Thymus (tissue), 11 donors: ENCODE results near the gene WAPL. TPM values are rescaled to one million over a fixed set of nuclear protein-coding genes. Genes with fewer than 3 reads are reported as not detected.

Source experiments
- DNase-seq, 9 donors: peaks; one replicate each; pipeline ENCODE4 v3.0.0-alpha.2; 2013; ENCODE audit warnings: low spot score in 9 of 9, low read depth in 6 of 9, missing footprints in 1 of 9
- H3K27ac ChIP-seq, 2 donors: one replicate each; pipeline ENCODE4 v1.5.1; 2013; ENCODE audit warnings: control low read depth in 1 of 2, low read depth in 1 of 2, low read length in 1 of 2, mild to moderate bottlenecking in 1 of 2, moderate library complexity in 1 of 2
- H3K27me3 ChIP-seq, 2 donors: one replicate each; pipeline ENCODE4 v1.5.1; 2013; ENCODE audit warnings: low read length in 1 of 2; ENCODE audit not compliant: control insufficient read depth in 2 of 2, insufficient read depth in 1 of 2
- H3K36me3 ChIP-seq, 2 donors: one replicate each; pipeline ENCODE4 v1.5.1; 2013; ENCODE audit warnings: low read length in 1 of 2, mild to moderate bottlenecking in 1 of 2, moderate library complexity in 1 of 2; ENCODE audit not compliant: control insufficient read depth in 2 of 2, insufficient read depth in 2 of 2
- H3K4me1 ChIP-seq, 2 donors: one replicate each; pipeline ENCODE4 v1.5.1; 2013; ENCODE audit warnings: low read length in 2 of 2; ENCODE audit not compliant: control insufficient read depth in 2 of 2, insufficient read depth in 2 of 2
- H3K4me3 ChIP-seq, 2 donors: one replicate each; pipeline ENCODE4 v1.5.1; 2013; ENCODE audit warnings: low read length in 2 of 2, control low read depth in 1 of 2, mild to moderate bottlenecking in 1 of 2
- H3K9me3 ChIP-seq, 2 donors: one replicate each; pipeline ENCODE4 v1.5.1; 2013; ENCODE audit warnings: low read length in 1 of 2, mild to moderate bottlenecking in 1 of 2; ENCODE audit not compliant: control insufficient read depth in 2 of 2, insufficient read depth in 1 of 2
- WGBS: extraction: QIAGEN DNeasy Blood & Tissue Kit; methylation state at CpG from one replicate; pipeline ENCODE4 v1.1.7; 2013; 5-methylcytosine and 5-hydroxymethylcytosine counted together
- polyA plus RNA-seq: library from polyadenylated mRNA; stranded (reverse); fragments of 200-250 nt; gene quantifications from one replicate; pipeline ENCODE4 v1.2.3, GENCODE V29; 2013
- total RNA-seq: library from RNA; stranded (reverse); fragments of 120-200 nt; gene quantifications from one replicate; pipeline ENCODE4 v1.2.4, GENCODE V29; 2013
- donor health status: healthy.

WAPL gene
- total and polyA plus RNA-seq, 2 donors = 39.1 to 50.9 TPM

DNA sequence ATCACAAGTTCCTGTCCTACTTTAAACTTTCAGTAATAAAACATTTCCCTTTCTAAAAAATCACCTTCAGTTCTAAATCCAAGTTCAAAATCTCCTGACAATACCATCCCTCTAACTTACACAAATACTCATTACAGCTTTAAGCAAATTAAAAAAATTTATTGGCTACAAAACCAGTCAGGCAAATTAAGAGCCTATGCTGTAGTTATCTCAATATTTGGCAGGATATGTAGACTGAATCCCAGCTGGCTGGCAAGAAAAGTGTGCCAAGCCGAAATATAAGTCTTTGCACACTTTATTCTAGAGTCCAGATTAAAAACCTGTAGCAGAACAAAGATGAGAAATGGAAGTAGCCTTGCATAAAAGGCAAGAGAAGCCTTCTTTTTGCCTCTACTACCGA lies 9.5 kb downstream of the WAPL start:
- Histone ChIP-seq H3K36me3 (peaks cover 17 to 65% of the 10 kb centered on the region in 2 donors), H3K27me3 (no peaks in the 10 kb centered on the region), H3K27ac (no peak overlapping the region), H3K9me3 (no peaks in the 10 kb centered on the region), H3K4me1 (no peaks in the 10 kb centered on the region), H3K4me3 (no peak overlapping the region)
- no peak for DNase-seq
- 97% methylated on average over 2 of the region's 2 CpGs for WGBS

DNA sequence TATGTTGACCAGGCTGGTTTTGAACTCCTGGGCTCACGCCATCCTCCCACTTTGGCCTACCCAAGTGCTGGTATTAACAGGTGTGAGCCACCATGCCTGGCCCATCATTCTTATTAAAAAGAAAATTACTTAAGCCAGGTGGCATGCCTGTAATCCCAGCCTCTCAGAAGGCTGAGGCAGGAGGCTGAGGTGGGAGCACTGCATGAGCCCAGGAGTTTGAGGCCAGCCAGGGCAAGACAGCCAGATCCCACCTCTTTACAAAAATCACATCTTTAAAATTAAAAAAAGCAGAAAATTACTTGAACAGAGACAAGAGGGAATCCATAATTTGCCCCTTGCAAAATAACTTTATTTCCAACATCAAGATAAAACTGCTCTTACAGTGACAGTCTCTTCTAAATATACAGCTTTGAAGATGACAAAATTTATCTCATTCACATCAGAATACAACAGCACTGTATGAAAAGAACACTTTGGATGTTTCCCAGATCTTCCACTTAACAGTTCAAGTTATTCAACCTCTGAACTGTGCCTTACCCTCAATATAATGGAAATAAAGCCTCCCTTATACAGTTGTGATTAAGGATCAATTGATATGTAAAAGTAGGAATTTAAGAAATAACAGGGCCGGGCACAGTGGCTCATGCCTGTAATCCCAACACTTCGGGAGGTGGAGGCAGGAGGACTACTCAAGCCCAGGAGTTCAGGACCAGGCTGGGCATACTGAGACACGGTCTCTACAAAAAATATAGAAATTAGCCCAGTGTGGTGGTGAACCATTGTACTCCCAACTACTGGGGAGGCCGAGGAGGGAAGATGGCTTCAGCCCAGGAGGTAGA lies 10.3 kb downstream of the WAPL start:
- WGBS = over 99% methylated on average over 5 of the region's 5 CpGs
- peaks cover 18 to 56% of the 10 kb centered on the region in 2 donors for H3K36me3 ChIP-seq
- no peaks in the 10 kb centered on the region for H3K4me1 ChIP-seq
- H3K27ac ChIP-seq = no peak overlapping the region
- no peaks in the 10 kb centered on the region for H3K9me3 ChIP-seq
- DNase-seq = no peak
- H3K27me3 ChIP-seq = no peaks in the 10 kb centered on the region
- no peak overlapping the region for H3K4me3 ChIP-seq

DNA sequence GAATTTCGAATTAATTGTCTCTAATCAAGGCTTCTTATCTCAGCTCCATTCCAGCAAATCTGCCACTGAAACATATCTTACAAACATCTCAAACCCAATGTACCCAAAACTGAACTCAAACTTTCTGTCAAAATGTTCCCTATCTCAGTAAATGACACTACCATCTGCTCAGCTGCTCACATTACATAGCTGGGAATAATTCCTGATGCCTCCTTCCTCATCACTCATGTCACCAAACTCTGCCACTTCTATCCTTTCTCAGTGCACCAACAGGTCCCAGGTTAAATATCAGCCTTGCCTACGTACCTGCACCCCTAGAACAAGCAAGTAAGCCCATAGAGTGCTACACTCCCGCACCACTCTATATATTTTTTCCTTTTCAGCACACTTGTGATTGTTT lies 12.4 kb downstream of the WAPL start:
- H3K36me3 ChIP-seq = peaks cover 13 to 48% of the 10 kb centered on the region in 2 donors
- WGBS = 96% methylated on average over 3 of the region's 3 CpGs
- H3K9me3 ChIP-seq = no peaks in the 10 kb centered on the region
- H3K27ac ChIP-seq = no peak overlapping the region
- no peaks in the 10 kb centered on the region for H3K27me3 ChIP-seq
- H3K4me1 ChIP-seq = no peaks in the 10 kb centered on the region
- no peak overlapping the region for H3K4me3 ChIP-seq
- DNase-seq = no peak

DNA sequence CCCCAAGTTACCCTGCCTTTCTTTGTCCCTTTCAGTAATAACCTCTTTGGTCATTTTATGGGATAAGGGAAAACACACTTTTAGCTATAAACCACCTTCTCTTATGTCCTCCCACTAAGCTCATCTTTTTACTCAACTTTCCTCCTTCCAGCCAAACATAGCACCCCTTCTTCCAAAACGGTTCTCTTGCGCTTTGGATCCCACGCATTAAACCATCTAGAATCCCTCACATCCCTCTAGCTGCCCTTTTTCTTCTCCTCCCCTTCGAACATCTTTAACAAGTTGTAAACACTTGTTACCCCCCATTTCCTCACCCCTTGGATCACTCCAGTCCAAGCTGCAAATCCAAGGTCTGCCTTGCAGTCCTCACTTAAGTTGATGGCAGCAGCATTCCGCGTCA lies 13.4 kb downstream of the WAPL start:
- Histone ChIP-seq H3K4me3 (no peak overlapping the region), H3K36me3 (peaks cover 20 to 51% of the 10 kb centered on the region in 2 donors), H3K27me3 (no peaks in the 10 kb centered on the region), H3K27ac (no peak overlapping the region), H3K9me3 (no peaks in the 10 kb centered on the region), H3K4me1 (no peaks in the 10 kb centered on the region)
- 97% methylated on average over 6 of the region's 6 CpGs for WGBS
- no peak for DNase-seq

DNA sequence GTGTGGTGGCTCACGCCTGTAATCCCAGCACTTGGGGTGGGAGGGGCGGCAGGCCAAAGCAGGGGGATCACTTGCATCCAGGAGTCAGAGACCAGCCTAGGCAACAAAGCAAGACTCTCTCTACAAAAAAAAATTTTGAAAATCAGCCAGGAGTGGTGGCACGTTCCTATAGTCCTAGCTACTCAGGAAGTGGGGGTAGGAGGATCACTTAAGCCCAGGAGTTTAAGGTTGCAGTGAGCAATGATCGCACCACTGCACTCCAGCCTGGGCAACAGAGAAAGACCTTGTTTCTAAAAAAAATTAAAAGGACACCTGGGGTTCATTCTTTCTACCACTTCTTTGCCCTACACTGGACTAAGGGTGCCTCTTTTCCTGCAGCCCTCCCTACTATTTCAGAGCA lies 15.1 kb downstream of the WAPL start:
- Histone ChIP-seq H3K27me3 (no peaks in the 10 kb centered on the region), H3K27ac (no peak overlapping the region), H3K4me3 (no peak overlapping the region), H3K9me3 (no peaks in the 10 kb centered on the region), H3K36me3 (peaks cover 17 to 46% of the 10 kb centered on the region in 2 donors), H3K4me1 (no peaks in the 10 kb centered on the region)
- no peak for DNase-seq
- 85% methylated on average over 4 of the region's 4 CpGs for WGBS

DNA sequence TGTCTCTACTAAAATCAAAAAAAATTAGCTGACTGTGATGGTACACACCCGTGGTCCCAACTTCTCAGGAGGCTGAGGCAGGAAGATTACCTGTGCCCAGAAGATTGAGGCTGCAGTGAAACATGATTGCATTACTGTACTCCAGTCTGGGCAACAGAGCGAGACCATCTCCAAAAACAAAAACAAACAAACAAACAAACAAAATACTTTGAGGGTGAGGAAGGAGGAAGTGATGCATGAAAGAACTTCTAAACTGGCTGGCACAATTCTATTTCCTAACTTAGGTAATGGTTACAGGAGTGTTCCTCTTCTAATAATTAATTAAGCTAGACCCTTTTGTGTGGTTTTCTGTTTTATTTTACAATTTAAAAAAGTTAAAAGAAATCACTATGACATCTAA lies 15.5 kb downstream of the WAPL start:
- Histone ChIP-seq H3K27ac (no peak overlapping the region), H3K9me3 (no peaks in the 10 kb centered on the region), H3K27me3 (no peaks in the 10 kb centered on the region), H3K4me3 (no peak overlapping the region), H3K36me3 (peaks cover 15 to 44% of the 10 kb centered on the region in 2 donors), H3K4me1 (no peaks in the 10 kb centered on the region)
- 89% methylated on average over 2 of the region's 2 CpGs for WGBS
- no peak for DNase-seq

DNA sequence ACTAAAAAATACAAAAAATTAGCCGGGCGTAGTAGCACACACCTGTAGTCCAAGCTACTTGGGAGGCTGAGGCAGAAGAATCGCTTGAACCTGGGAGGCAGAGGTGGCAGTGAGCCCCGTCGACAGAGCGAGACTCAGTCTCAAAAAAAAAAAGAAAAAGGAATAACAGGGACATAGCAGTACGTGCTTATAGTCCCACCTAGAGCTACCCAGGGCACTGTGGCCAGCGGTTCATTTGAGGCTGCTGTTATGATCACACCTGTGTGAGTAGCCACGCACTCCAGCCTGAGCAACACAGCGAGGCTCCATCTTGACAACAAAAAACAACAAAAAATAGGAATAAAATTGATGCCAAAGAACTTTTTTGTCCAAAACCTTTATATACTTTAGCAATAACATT lies 17.1 kb downstream of the WAPL start:
- 99% methylated on average over 10 of the region's 10 CpGs for WGBS
- no peak for DNase-seq
- Histone ChIP-seq H3K36me3 (peaks cover 22 to 50% of the 10 kb centered on the region in 2 donors), H3K27me3 (no peaks in the 10 kb centered on the region), H3K9me3 (no peaks in the 10 kb centered on the region), H3K4me1 (no peaks in the 10 kb centered on the region), H3K27ac (no peak overlapping the region), H3K4me3 (no peak overlapping the region)

DNA sequence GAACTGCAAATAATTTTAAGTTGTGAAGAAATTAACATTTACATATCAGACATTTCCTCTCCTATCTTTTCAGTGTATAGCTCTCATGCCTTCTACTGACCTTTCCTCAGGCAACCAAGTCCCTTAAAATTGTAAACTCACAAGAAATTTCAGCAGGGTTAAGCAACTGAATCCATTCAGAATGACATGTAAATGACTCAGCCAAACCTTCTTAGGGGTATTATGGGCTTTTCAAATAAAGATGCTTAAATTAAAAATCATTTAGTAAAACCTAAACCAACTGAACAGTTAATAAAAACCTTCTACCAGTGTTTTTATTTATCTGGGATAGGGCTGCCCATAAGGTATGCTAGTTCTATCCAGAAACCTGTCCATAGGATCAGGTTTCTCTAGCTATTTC lies 20.7 kb downstream of the WAPL start:
- no peaks in the 10 kb centered on the region for H3K4me1 ChIP-seq
- DNase-seq = no peak
- H3K36me3 ChIP-seq = peaks cover 24 to 55% of the 10 kb centered on the region in 2 donors

DNA sequence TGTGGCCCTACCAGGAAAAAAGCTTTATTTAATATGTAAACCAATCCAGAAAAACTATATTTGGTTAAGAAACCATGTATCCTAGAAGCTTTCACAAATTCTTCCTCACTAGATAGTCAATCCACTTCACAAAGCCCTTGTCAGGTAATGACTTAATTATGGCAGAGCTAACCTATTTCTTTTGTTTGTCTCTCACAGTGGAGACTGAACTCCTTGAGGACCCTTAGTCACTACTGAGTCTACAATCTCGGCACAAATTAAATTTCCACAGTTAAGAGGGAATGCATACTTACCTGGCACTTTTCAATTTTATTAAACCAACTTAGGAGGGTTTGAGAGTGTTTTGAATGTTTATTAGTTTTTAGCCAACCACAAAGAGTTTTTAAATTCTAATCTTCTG lies 23.0 kb downstream of the WAPL start:
- no peak for DNase-seq
- peaks cover 23 to 59% of the 10 kb centered on the region in 2 donors for H3K36me3 ChIP-seq
- 99% methylated on average over 1 of the region's 1 CpG for WGBS

More for the DNA sequence above, 20.7 kb downstream of the WAPL start:
- H3K27me3 ChIP-seq = no peaks in the 10 kb centered on the region
- H3K27ac ChIP-seq = no peak overlapping the region
- H3K9me3 ChIP-seq = no peaks in the 10 kb centered on the region
- H3K4me3 ChIP-seq = no peak overlapping the region

More for the DNA sequence above, 23.0 kb downstream of the WAPL start:
- no peak overlapping the region for H3K4me3 ChIP-seq
- no peaks in the 10 kb centered on the region for H3K4me1 ChIP-seq
- no peaks in the 10 kb centered on the region for H3K27me3 ChIP-seq
- no peaks in the 10 kb centered on the region for H3K9me3 ChIP-seq
- H3K27ac ChIP-seq = no peak overlapping the region
